Cardiac muscle cell (in vitro differentiated cells and primary cell): ENCODE results near the gene ADCY10. TPM values are rescaled to one million over a fixed set of nuclear protein-coding genes. Genes with fewer than 3 reads are reported as not detected.

Experiments used
- DNase-seq, 2 donors: peaks; one replicate each; pipeline versions ENCODE4 v3.0.0 to v3.0.0-alpha.2; 2010 to 2017; ENCODE audit warnings: low read depth in 1 of 2, low spot score in 1 of 2
- H3K27ac ChIP-seq: fragments of 200-600 bp; sonication (generic); 2 replicates; pipeline ENCODE4 v1.5.1; 2016
- H3K27me3 ChIP-seq: fragments of 200-600 bp; sonication (generic); 2 replicates; pipeline ENCODE4 v1.6.0; 2016; ENCODE audit warnings: control low read depth
- H3K36me3 ChIP-seq: fragments of 200-600 bp; sonication (generic); 2 replicates; pipeline ENCODE4 v1.5.1; 2016; ENCODE audit warnings: control low read depth
- H3K4me1 ChIP-seq: fragments of 200-600 bp; sonication (generic); 2 replicates; pipeline ENCODE4 v1.8.1; 2017; ENCODE audit warnings: low read depth, mild to moderate bottlenecking, mixed run types
- H3K4me3 ChIP-seq: fragments of 200-600 bp; sonication (generic); 2 replicates; pipeline ENCODE4 v1.5.1; 2016; ENCODE audit warnings: mild to moderate bottlenecking
- H3K9me3 ChIP-seq: fragments of 200-600 bp; sonication (generic); 2 replicates; pipeline ENCODE4 v1.5.1; 2017; ENCODE audit warnings: low read depth, mild to moderate bottlenecking, control low read depth
- CTCF ChIP-seq: IDR thresholded peaks from 2 replicates; pipeline ENCODE4 v1.5.1; 2012; ENCODE audit warnings: low read depth, mild to moderate bottlenecking, low read length
- polyA plus RNA-seq: library from polyadenylated mRNA; unstranded; fragments of >200 nt; fragmentation: Nextera tagmentation; extraction: Ambion mirVana; gene quantifications from 2 replicates; pipeline ENCODE4 v1.2.1, GENCODE V29; 2016
- total RNA-seq: library from RNA; depleted of rRNA; stranded (reverse); fragments of >200 nt; gene quantifications from 2 replicates; pipeline ENCODE4 v1.2.3, GENCODE V29; 2016

ADCY10 gene
- total and polyA plus RNA-seq, 2 experiments from 2014 or later: 0.69 to 0.82 TPM

DNA sequence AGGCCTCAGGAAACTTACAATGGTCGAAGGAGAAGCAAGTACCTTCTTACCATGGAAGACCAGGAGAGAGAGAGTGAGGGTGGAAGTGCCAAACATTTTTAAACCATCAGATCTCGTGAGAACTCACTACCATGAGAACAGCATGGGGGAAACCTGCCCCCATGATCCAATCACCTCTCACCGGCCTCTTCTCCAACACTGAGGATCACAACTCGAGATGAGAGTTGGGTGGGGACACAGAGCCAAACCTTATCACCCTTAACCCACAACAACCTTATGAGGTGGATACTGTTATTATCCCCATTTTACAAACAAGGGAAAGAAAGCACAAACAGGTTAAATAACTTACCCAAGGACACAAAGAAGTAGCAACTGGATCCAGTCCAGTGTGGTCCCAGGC, 111.7 kb downstream of the ADCY10 start:
- no peaks in the 10 kb centered on the region for H3K36me3 ChIP-seq
- DNase-seq: no peak
- H3K9me3 ChIP-seq: no peaks in the 10 kb centered on the region
- no peaks in the 10 kb centered on the region for H3K27me3 ChIP-seq
- H3K27ac ChIP-seq: no peak overlapping the region
- no peak overlapping the region for H3K4me3 ChIP-seq
- no peak for TF ChIP-seq CTCF
- peaks cover 13% of the 10 kb centered on the region for H3K4me1 ChIP-seq

DNA sequence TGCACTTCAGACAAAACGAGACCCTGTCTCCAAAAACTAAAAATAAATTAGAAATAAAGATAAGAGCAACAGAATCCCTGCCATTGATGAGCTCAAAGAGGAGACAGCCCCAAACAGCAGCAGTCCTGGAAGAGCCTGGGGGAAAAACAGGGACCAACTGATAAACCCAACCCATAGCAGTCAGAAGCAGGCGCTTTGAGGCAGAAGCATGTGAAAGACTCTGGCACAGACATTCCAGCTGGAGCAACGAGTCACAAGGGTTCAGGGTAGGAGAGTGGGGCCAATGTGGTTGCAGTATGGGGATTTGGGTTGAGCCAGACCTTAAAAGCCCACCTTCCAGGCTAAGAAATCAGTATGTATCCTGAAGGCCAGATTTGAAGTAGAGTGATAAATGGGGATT, 113.7 kb downstream of the ADCY10 start:
- peak in 1 of 2 donors; percentile 19 for DNase-seq
- no peak overlapping the region for H3K4me3 ChIP-seq

GRCh38 chr1:167799747-167800146, 114.2 kb downstream of the ADCY10 start:
- DNase-seq: no peak
- no peak overlapping the region for H3K4me3 ChIP-seq
- no peaks in the 10 kb centered on the region for H3K9me3 ChIP-seq
- H3K4me1 ChIP-seq: peaks cover 17% of the 10 kb centered on the region
- no peak for TF ChIP-seq CTCF
- no peaks in the 10 kb centered on the region for H3K36me3 ChIP-seq
- no peaks in the 10 kb centered on the region for H3K27me3 ChIP-seq
- peak overlapping the region; percentile 55 for H3K27ac ChIP-seq

More for the DNA sequence above, 113.7 kb downstream of the ADCY10 start:
- Histone ChIP-seq H3K27me3 (no peaks in the 10 kb centered on the region), H3K9me3 (no peaks in the 10 kb centered on the region), H3K27ac (peak overlapping the region; percentile 55), H3K4me1 (peaks cover 17% of the 10 kb centered on the region), H3K36me3 (no peaks in the 10 kb centered on the region)
- TF ChIP-seq CTCF: no peak

GRCh38 chr1:167798952-167799351, 115.0 kb downstream of the ADCY10 start:
- no peaks in the 10 kb centered on the region for H3K36me3 ChIP-seq
- H3K9me3 ChIP-seq: no peaks in the 10 kb centered on the region
- H3K4me1 ChIP-seq: peaks cover 17% of the 10 kb centered on the region
- no peak for TF ChIP-seq CTCF
- DNase-seq: no peak
- H3K27ac ChIP-seq: no peak overlapping the region
- H3K27me3 ChIP-seq: no peaks in the 10 kb centered on the region
- H3K4me3 ChIP-seq: no peak overlapping the region

GRCh38 chr1:167797015-167797414, 116.9 kb downstream of the ADCY10 start:
- H3K27me3 ChIP-seq: no peaks in the 10 kb centered on the region
- H3K27ac ChIP-seq: peak overlapping the region; percentile 82
- no peak overlapping the region for H3K4me3 ChIP-seq
- no peaks in the 10 kb centered on the region for H3K36me3 ChIP-seq
- TF ChIP-seq CTCF: peak; percentile 13
- peak; percentile 77 to 99 for DNase-seq
- no peaks in the 10 kb centered on the region for H3K9me3 ChIP-seq
- H3K4me1 ChIP-seq: peaks cover 17% of the 10 kb centered on the region
